Smooth muscle cell (in vitro differentiated cells): ENCODE measurements around the gene SYNPO. TPM values are rescaled to one million over a fixed set of nuclear protein-coding genes. Genes with fewer than 3 reads are reported as not detected.

Source experiments
- DNase-seq: peaks from one replicate; lab custom pipeline; 2025; ENCODE audit not compliant: unreplicated experiment; lab: John Stamatoyannopoulos, UW
- H2AFZ ChIP-seq: fragments of 200-600 bp; sonication (generic); 2 replicates; pipeline ENCODE4 v1.6.0; 2016; ENCODE audit warnings: antibody characterized with exemption, low read depth, mild to moderate bottlenecking
- H3F3A ChIP-seq: fragments of 200-600 bp; sonication (generic); 2 replicates; pipeline ENCODE4 v1.6.0; 2017; ENCODE audit warnings: antibody characterized with exemption, low read depth
- H3K27ac ChIP-seq: fragments of 200-600 bp; sonication (generic); 2 replicates; pipeline ENCODE4 v1.5.1; 2016; ENCODE audit warnings: low read depth, mild to moderate bottlenecking
- H3K27me3 ChIP-seq: fragments of 200-600 bp; sonication (generic); 2 replicates; pipeline ENCODE4 v1.6.1; 2016; ENCODE audit warnings: low read depth, mild to moderate bottlenecking
- H3K36me3 ChIP-seq: fragments of 200-600 bp; sonication (generic); 2 replicates; pipeline ENCODE4 v1.5.1; 2016; ENCODE audit warnings: low read depth
- H3K4me1 ChIP-seq: fragments of 200-600 bp; sonication (generic); 2 replicates; pipeline ENCODE4 v1.5.1; 2016; ENCODE audit warnings: low read depth
- H3K4me2 ChIP-seq: fragments of 200-600 bp; sonication (generic); 2 replicates; pipeline ENCODE4 v1.6.0; 2016; ENCODE audit warnings: mild to moderate bottlenecking
- H3K4me3 ChIP-seq: fragments of 200-600 bp; sonication (generic); 2 replicates; pipeline ENCODE4 v1.5.1; 2016; ENCODE audit warnings: mild to moderate bottlenecking
- H3K79me2 ChIP-seq: fragments of 200-600 bp; sonication (generic); 2 replicates; pipeline ENCODE4 v1.6.0; 2016; ENCODE audit warnings: low read depth, mild to moderate bottlenecking
- H3K9ac ChIP-seq: fragments of 200-600 bp; sonication (generic); 2 replicates; pipeline ENCODE4 v1.6.0; 2016; ENCODE audit warnings: low read depth
- H3K9me3 ChIP-seq: fragments of 200-600 bp; sonication (generic); replicated peaks from 2 replicates; pipeline ENCODE4 v1.5.1; 2016; ENCODE audit warnings: low read depth
- H4K20me1 ChIP-seq: fragments of 200-600 bp; sonication (generic); 2 replicates; pipeline ENCODE4 v1.6.0; 2016; ENCODE audit warnings: low read depth
- WGBS: methylation state at CpG from one replicate; pipeline ENCODE4 v1.1.7; 2016; ENCODE audit warnings: low lambda C conversion rate; 5-methylcytosine and 5-hydroxymethylcytosine counted together
- polyA plus RNA-seq: library from polyadenylated mRNA; unstranded; fragments of >200 nt; fragmentation: Nextera tagmentation; extraction: Ambion mirVana; gene quantifications from 2 replicates; pipeline ENCODE4 v1.2.1, GENCODE V29; 2016
- total RNA-seq: library from RNA; depleted of rRNA; stranded (reverse); fragments of >200 nt; gene quantifications from 2 replicates; pipeline ENCODE4 v1.2.3, GENCODE V29; 2014
- TF ChIP-seq, protein P1 (sequence below): fragments of 200-600 bp; sonication (generic); IDR thresholded peaks from 2 replicates; pipeline ENCODE4 v1.5.1; 2017; ENCODE audit warnings: borderline replicate concordance, mild to moderate bottlenecking, antibody characterized with exemption; ENCODE audit not compliant: insufficient read depth, poor library complexity, severe bottlenecking

The SYNPO gene
- total and polyA plus RNA-seq, 2 experiments from 2014 or later = 34.2 to 46.4 TPM

- no peaks in the 10 kb centered on the region for H3K36me3 ChIP-seq
- no peak overlapping the region for H2AFZ ChIP-seq
- H3K4me2 ChIP-seq = no peak overlapping the region
- no peaks in the 10 kb centered on the region for H3K9me3 ChIP-seq
- peaks cover 3% of the 10 kb centered on the region for H3K79me2 ChIP-seq
- WGBS = 90% methylated on average over 4 of the region's 4 CpGs
- H3K27me3 ChIP-seq = no peaks in the 10 kb centered on the region
- no peaks in the 10 kb centered on the region for H4K20me1 ChIP-seq
- DNase-seq = no peak
- TF ChIP-seq, protein P1, sequence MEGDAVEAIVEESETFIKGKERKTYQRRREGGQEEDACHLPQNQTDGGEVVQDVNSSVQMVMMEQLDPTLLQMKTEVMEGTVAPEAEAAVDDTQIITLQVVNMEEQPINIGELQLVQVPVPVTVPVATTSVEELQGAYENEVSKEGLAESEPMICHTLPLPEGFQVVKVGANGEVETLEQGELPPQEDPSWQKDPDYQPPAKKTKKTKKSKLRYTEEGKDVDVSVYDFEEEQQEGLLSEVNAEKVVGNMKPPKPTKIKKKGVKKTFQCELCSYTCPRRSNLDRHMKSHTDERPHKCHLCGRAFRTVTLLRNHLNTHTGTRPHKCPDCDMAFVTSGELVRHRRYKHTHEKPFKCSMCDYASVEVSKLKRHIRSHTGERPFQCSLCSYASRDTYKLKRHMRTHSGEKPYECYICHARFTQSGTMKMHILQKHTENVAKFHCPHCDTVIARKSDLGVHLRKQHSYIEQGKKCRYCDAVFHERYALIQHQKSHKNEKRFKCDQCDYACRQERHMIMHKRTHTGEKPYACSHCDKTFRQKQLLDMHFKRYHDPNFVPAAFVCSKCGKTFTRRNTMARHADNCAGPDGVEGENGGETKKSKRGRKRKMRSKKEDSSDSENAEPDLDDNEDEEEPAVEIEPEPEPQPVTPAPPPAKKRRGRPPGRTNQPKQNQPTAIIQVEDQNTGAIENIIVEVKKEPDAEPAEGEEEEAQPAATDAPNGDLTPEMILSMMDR = no peak
- no peaks in the 10 kb centered on the region for H3F3A ChIP-seq
- no peak overlapping the region for H3K4me3 ChIP-seq
- no peak overlapping the region for H3K9ac ChIP-seq
- H3K27ac ChIP-seq = no peak overlapping the region
- peaks cover 5% of the 10 kb centered on the region for H3K4me1 ChIP-seq
Measured at GRCh38 chr5:150612405-150612804, 28.1 kb upstream of the SYNPO start.

DNA sequence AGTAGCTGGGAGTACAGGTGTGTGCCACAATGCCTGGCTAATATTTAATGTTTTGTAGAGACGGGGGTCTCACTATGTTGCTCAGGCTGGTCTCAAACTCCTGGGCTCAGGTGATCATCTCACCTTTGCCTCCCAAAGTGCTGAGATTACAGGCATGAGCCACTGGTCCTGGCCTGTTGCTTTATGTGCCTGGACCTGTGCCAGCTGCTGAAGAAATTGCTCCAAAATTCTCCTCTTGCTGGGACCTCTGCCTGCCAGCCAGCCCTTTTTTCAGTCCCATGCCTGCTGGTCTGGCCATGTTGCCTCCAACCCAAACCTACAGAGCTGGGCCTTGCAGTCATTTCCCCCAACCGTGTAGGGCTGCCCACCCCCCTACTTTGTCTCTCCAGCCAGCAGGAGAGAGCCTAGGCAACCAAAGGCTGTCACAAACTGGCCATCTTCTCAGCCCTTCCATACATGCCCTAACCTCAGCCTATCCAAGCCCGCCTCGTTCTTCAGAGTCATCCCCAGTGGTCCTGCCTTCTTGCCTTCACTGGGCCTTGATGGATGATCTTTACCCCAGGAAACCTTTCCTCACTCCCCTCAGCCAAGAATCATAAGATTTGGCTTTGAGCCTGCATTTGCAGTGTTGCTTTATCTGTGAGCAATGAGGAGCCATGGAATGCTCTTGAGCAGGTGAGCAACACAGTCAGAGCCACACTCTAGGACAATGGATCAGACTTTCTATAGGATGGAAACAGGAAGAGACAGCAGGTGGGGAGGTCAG, 27.4 kb upstream of the SYNPO start:
- 98% methylated on average over 4 of the region's 4 CpGs for WGBS
- Histone ChIP-seq H3K4me1 (peaks cover 5% of the 10 kb centered on the region), H3K27ac (no peak overlapping the region), H3F3A (no peaks in the 10 kb centered on the region), H3K36me3 (no peaks in the 10 kb centered on the region), H4K20me1 (no peaks in the 10 kb centered on the region), H3K9ac (no peak overlapping the region), H3K27me3 (no peaks in the 10 kb centered on the region), H3K4me2 (no peak overlapping the region), H3K4me3 (no peak overlapping the region), H2AFZ (no peak overlapping the region), H3K79me2 (no peaks in the 10 kb centered on the region), H3K9me3 (no peaks in the 10 kb centered on the region)
- no peak for DNase-seq
- TF ChIP-seq, protein P1 = no peak

GRCh38 chr5:150613991-150614660, 26.3 kb upstream of the SYNPO start:
- TF ChIP-seq, protein P1 = no peak
- 77% methylated on average over 9 of the region's 9 CpGs for WGBS
- no peaks in the 10 kb centered on the region for H3K27me3 ChIP-seq
- no peaks in the 10 kb centered on the region for H3K79me2 ChIP-seq
- no peak overlapping the region for H3K9ac ChIP-seq
- H3K4me3 ChIP-seq = no peak overlapping the region
- no peak for DNase-seq
- H3K27ac ChIP-seq = no peak overlapping the region
- no peaks in the 10 kb centered on the region for H3K36me3 ChIP-seq
- peaks cover 5% of the 10 kb centered on the region for H3K4me1 ChIP-seq
- H3F3A ChIP-seq = no peaks in the 10 kb centered on the region
- H3K4me2 ChIP-seq = no peak overlapping the region
- H4K20me1 ChIP-seq = no peaks in the 10 kb centered on the region
- no peak overlapping the region for H2AFZ ChIP-seq
- H3K9me3 ChIP-seq = no peaks in the 10 kb centered on the region
